Fibroblast of skin of back (primary cell): ENCODE measurements around the gene TNS1.

Source experiments
- DNase-seq: peaks from one replicate; pipeline ENCODE4 v3.0.0-alpha.2; 2013

Gene TNS1

GRCh38 chr2:217807025-217807424 is 195.8 kb downstream of the TNS1 start:
- DNase-seq: no peak

- DNase-seq: no peak
Measured at GRCh38 chr2:217806482-217806765, 196.4 kb downstream of the TNS1 start.

- no peak for DNase-seq
Measured at GRCh38 chr2:217805668-217806481, 196.9 kb downstream of the TNS1 start.

- DNase-seq: no peak
Measured at GRCh38 chr2:217804791-217805667, 197.8 kb downstream of the TNS1 start.

GRCh38 chr2:217804338-217804737 is 198.5 kb downstream of the TNS1 start:
- DNase-seq: no peak

GRCh38 chr2:217803653-217803960 is 199.2 kb downstream of the TNS1 start:
- no peak for DNase-seq

- no peak for DNase-seq
Measured at GRCh38 chr2:217802876-217803652, 199.7 kb downstream of the TNS1 start.

- DNase-seq: no peak
Measured at GRCh38 chr2:217802266-217802665, 200.5 kb downstream of the TNS1 start.

- DNase-seq: no peak
Measured at GRCh38 chr2:217801711-217802110, 201.1 kb downstream of the TNS1 start.

GRCh38 chr2:217801115-217801531 is 201.7 kb downstream of the TNS1 start:
- DNase-seq: no peak

- no peak for DNase-seq
Measured at GRCh38 chr2:217800433-217801114, 202.2 kb downstream of the TNS1 start.

- DNase-seq: no peak
Measured at GRCh38 chr2:217799563-217800432, 203.0 kb downstream of the TNS1 start.

- DNase-seq: no peak
Measured at GRCh38 chr2:217798743-217799562, 203.8 kb downstream of the TNS1 start.

- no peak for DNase-seq
Measured at GRCh38 chr2:217798191-217798590, 204.6 kb downstream of the TNS1 start.

GRCh38 chr2:217797661-217798069 is 205.1 kb downstream of the TNS1 start:
- DNase-seq: no peak

GRCh38 chr2:217797165-217797564 is 205.6 kb downstream of the TNS1 start:
- no peak for DNase-seq

- peak; percentile 60 for DNase-seq
Measured at GRCh38 chr2:217795706-217796465, 206.9 kb downstream of the TNS1 start.

GRCh38 chr2:217795067-217795466 is 207.7 kb downstream of the TNS1 start:
- DNase-seq: no peak

GRCh38 chr2:217794133-217794986 is 208.4 kb downstream of the TNS1 start:
- DNase-seq: no peak
